WTC11 (cell line): ENCODE results near the gene ZBTB18.

Experiments used
- ATF6 ChIP-seq: sonication (generic); formaldehyde crosslinking; IDR thresholded peaks from 2 replicates; pipeline ENCODE4 v1.8.1; 2023; ENCODE audit warnings: mild to moderate bottlenecking, missing genetic modification reagents
- FOXP4 ChIP-seq: sonication (generic); formaldehyde crosslinking; IDR thresholded peaks from 2 replicates; pipeline ENCODE4 v1.8.0; 2022; ENCODE audit warnings: mild to moderate bottlenecking, missing genetic modification reagents
- NR2C2 ChIP-seq: sonication (generic); formaldehyde crosslinking; IDR thresholded peaks from 2 replicates; pipeline ENCODE4 v1.8.0; 2022; ENCODE audit warnings: mild to moderate bottlenecking, missing genetic modification reagents
- TF ChIP-seq, protein P1 (sequence below): sonication (generic); formaldehyde crosslinking; IDR thresholded peaks from 2 replicates; pipeline ENCODE4 v1.8.1; 2023; ENCODE audit warnings: mild to moderate bottlenecking, missing genetic modification reagents
- TF ChIP-seq, protein P2 (sequence below): fragments of 200-600 bp; IDR thresholded peaks from 2 replicates; pipeline ENCODE4 v1.8.0; 2022; ENCODE audit warnings: antibody characterized with exemption
- TF ChIP-seq, protein P3 (sequence below): sonication (generic); formaldehyde crosslinking; IDR thresholded peaks from 2 replicates; pipeline ENCODE4 v1.8.1; 2023; ENCODE audit warnings: mild to moderate bottlenecking, missing genetic modification reagents, moderate library complexity
- TF ChIP-seq, protein P4 (sequence below): sonication (generic); formaldehyde crosslinking; IDR thresholded peaks from 2 replicates; pipeline ENCODE4 v1.8.1; 2022; ENCODE audit warnings: mild to moderate bottlenecking, missing genetic modification reagents, moderate library complexity, borderline replicate concordance

DNA sequence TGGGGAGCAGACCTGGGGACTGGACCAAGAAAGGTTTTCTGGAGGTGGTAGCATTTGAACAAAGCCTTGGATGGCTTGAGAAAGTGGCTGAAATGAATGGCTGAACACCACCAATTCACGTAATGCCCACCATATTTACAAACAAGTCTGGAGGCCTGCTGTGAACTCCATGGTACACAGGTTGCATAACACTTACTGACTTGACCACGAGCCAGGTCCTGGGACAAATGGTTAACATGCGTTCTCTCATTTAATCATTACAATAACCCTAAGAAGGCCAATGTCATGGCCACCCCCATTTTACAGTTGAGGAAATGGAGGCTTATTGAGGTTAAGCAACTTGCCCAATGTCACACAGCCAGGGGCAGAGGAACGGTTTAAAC, 44.4 kb downstream of the ZBTB18 start:
- TF ChIP-seq FOXP4 (CRISPR knock-in tag) (no peak), ATF6 (CRISPR knock-in tag) (no peak), NR2C2 (no peak)
- TF ChIP-seq, protein P1, sequence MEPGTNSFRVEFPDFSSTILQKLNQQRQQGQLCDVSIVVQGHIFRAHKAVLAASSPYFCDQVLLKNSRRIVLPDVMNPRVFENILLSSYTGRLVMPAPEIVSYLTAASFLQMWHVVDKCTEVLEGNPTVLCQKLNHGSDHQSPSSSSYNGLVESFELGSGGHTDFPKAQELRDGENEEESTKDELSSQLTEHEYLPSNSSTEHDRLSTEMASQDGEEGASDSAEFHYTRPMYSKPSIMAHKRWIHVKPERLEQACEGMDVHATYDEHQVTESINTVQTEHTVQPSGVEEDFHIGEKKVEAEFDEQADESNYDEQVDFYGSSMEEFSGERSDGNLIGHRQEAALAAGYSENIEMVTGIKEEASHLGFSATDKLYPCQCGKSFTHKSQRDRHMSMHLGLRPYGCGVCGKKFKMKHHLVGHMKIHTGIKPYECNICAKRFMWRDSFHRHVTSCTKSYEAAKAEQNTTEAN (CRISPR knock-in tag): no peak
- TF ChIP-seq, protein P2, sequence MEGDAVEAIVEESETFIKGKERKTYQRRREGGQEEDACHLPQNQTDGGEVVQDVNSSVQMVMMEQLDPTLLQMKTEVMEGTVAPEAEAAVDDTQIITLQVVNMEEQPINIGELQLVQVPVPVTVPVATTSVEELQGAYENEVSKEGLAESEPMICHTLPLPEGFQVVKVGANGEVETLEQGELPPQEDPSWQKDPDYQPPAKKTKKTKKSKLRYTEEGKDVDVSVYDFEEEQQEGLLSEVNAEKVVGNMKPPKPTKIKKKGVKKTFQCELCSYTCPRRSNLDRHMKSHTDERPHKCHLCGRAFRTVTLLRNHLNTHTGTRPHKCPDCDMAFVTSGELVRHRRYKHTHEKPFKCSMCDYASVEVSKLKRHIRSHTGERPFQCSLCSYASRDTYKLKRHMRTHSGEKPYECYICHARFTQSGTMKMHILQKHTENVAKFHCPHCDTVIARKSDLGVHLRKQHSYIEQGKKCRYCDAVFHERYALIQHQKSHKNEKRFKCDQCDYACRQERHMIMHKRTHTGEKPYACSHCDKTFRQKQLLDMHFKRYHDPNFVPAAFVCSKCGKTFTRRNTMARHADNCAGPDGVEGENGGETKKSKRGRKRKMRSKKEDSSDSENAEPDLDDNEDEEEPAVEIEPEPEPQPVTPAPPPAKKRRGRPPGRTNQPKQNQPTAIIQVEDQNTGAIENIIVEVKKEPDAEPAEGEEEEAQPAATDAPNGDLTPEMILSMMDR: no peak
- TF ChIP-seq, protein P3, sequence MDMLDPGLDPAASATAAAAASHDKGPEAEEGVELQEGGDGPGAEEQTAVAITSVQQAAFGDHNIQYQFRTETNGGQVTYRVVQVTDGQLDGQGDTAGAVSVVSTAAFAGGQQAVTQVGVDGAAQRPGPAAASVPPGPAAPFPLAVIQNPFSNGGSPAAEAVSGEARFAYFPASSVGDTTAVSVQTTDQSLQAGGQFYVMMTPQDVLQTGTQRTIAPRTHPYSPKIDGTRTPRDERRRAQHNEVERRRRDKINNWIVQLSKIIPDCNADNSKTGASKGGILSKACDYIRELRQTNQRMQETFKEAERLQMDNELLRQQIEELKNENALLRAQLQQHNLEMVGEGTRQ (CRISPR knock-in tag): no peak
- TF ChIP-seq, protein P4, sequence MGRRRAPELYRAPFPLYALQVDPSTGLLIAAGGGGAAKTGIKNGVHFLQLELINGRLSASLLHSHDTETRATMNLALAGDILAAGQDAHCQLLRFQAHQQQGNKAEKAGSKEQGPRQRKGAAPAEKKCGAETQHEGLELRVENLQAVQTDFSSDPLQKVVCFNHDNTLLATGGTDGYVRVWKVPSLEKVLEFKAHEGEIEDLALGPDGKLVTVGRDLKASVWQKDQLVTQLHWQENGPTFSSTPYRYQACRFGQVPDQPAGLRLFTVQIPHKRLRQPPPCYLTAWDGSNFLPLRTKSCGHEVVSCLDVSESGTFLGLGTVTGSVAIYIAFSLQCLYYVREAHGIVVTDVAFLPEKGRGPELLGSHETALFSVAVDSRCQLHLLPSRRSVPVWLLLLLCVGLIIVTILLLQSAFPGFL (CRISPR knock-in tag): no peak
